ENCODE data around the gene TAF11. TPM values are rescaled to one million over a fixed set of nuclear protein-coding genes. Genes with fewer than 3 reads are reported as not detected.

Gene TAF11
- total and polyA plus RNA-seq, 4 donors: 7.3 to 16.0 (median 12.1) TPM

GRCh38 chr6:34864007-34864406 is 23.8 kb downstream of the TAF11 start (continued):
- no peak for TF ChIP-seq REST (IDR thresholded peaks at IDR 0.05)

DNA sequence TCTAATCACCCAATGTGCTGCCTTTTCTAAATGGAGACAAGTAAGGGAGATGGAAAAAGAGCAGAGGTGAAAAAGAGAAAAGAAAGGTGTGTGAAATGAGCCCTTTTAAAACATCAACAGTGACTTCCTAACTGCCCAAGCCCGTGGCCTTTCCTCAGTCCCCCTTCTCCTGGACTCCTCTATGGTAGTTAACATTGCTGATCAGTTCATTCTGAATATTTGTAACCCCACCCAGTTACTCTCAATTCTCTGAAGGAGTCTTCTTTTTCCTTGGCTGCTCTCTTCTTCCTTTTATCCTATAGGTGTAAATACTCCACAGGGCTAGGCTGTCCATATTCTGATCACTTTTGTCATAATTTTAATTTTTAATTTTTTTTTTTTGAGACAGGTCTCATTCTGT is 27.1 kb downstream of the TAF11 start:
- Histone ChIP-seq H3K36me3 (ENCODE audit: control insufficient read depth in 4 of 4, insufficient read depth in 3 of 4, low read depth in 1 of 4, low read length in 3 of 4) (peaks cover 8 to 58% (median 49%) of the 10 kb centered on the region in 4 donors), H3K4me1 (ENCODE audit: control insufficient read depth in 4 of 4, insufficient read depth in 4 of 4, low read length in 3 of 4) (no peaks in the 10 kb centered on the region), H3K27me3 (ENCODE audit: control insufficient read depth in 4 of 4, insufficient read depth in 4 of 4, low read length in 3 of 4) (no peaks in the 10 kb centered on the region), H3K9me3 (ENCODE audit: control insufficient read depth in 4 of 4, low read length in 3 of 4) (no peaks in the 10 kb centered on the region), H3K4me3 (ENCODE audit: low read depth in 1 of 3, low read length in 3 of 3) (no peak overlapping the region), H3K27ac (ENCODE audit: low read depth in 1 of 2, low read length in 2 of 2) (no peak overlapping the region), H3K9ac (ENCODE audit: low read depth in 1 of 2, low read length in 2 of 2) (no peak overlapping the region)
- 93% methylated on average over 1 of the region's 1 CpG for WGBS
- TF ChIP-seq, protein P1, sequence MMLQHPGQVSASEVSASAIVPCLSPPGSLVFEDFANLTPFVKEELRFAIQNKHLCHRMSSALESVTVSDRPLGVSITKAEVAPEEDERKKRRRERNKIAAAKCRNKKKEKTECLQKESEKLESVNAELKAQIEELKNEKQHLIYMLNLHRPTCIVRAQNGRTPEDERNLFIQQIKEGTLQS (IDR thresholded peaks at IDR 0.05): no peak
- TF ChIP-seq FOXA1 (IDR thresholded peaks at IDR 0.05): no peak
- no peak for TF ChIP-seq REST (IDR thresholded peaks at IDR 0.05)
- TF ChIP-seq SP1 (IDR thresholded peaks at IDR 0.05): no peak
- TF ChIP-seq JUND (IDR thresholded peaks at IDR 0.05): no peak
- TF ChIP-seq HNF4A (conservative IDR thresholded peaks at IDR 0.05): no peak
- TF ChIP-seq RAD21 (IDR thresholded peaks at IDR 0.05): no peak
- TF ChIP-seq ZBTB33 (IDR thresholded peaks at IDR 0.05): no peak
- TF ChIP-seq YY1 (IDR thresholded peaks at IDR 0.05): no peak
- no peak for TF ChIP-seq FOXA2 (IDR thresholded peaks at IDR 0.05)
- TF ChIP-seq, protein P2, sequence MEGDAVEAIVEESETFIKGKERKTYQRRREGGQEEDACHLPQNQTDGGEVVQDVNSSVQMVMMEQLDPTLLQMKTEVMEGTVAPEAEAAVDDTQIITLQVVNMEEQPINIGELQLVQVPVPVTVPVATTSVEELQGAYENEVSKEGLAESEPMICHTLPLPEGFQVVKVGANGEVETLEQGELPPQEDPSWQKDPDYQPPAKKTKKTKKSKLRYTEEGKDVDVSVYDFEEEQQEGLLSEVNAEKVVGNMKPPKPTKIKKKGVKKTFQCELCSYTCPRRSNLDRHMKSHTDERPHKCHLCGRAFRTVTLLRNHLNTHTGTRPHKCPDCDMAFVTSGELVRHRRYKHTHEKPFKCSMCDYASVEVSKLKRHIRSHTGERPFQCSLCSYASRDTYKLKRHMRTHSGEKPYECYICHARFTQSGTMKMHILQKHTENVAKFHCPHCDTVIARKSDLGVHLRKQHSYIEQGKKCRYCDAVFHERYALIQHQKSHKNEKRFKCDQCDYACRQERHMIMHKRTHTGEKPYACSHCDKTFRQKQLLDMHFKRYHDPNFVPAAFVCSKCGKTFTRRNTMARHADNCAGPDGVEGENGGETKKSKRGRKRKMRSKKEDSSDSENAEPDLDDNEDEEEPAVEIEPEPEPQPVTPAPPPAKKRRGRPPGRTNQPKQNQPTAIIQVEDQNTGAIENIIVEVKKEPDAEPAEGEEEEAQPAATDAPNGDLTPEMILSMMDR (IDR thresholded peaks at IDR 0.05; ENCODE audit: low read depth, low read length, missing input control): no peak
- DNase-seq (ENCODE audit: low spot score): no peak

Measured in liver (tissue), 9 donors.